GM12878 (cell line): ENCODE data around the gene NT5DC3. TPM values are rescaled to one million over a fixed set of nuclear protein-coding genes. Genes with fewer than 3 reads are reported as not detected.

Experiments
- ATAC-seq: fragments of 200-7000 bp; cut with Tn5 transposase; 3 replicates; pipeline ENCODE4 v1.9.1; 2020; ENCODE audit warnings: mild to moderate bottlenecking, moderate library complexity
- BruUV-seq: library from RNA; stranded (reverse); fragments of 400-500 nt; replicated peaks from 2 replicates; lab custom pipeline; 2021; lab: Mats Ljungman, UMichigan
- CTCF ChIA-PET: fragments of 300-600 bp; sonication (Branson Sonifier 250); formaldehyde crosslinking; extraction: SDS; loops from one replicate; lab custom pipeline; 2021; ENCODE audit warnings: inconsistent platforms; lab: Yijun Ruan, JAX
- POLR2A ChIA-PET: fragments of 350-600 bp; formaldehyde crosslinking; extraction: SDS; loops from one replicate; lab custom pipeline; 2021; ENCODE audit warnings: inconsistent platforms; lab: Charles Lee
- RAD21 ChIA-PET: fragments of 300-600 bp; sonication (Branson Sonifier 250); formaldehyde crosslinking; loops from one replicate; lab custom pipeline; 2023; ENCODE audit warnings: antibody characterized with exemption; ENCODE audit not compliant: unreplicated experiment; lab: Charles Lee
- SMC1A ChIA-PET: fragments of 300-600 bp; sonication (Branson Sonifier 250); formaldehyde crosslinking; loops from one replicate; lab custom pipeline; 2023; ENCODE audit not compliant: unreplicated experiment, uncharacterized antibody; lab: Charles Lee
- DNase-seq: peaks from one replicate; pipeline ENCODE4 v3.0.0-alpha.2; 2011; ENCODE audit warnings: low read depth, low spot score
- FAIRE-seq: peaks from 3 replicates; lab custom pipeline; 2011; peaks lifted over from hg19 to GRCh38; lab: Jason Lieb, UNC
- H2AFZ ChIP-seq: 2 replicates; pipeline ENCODE4 v1.6.0; 2011; ENCODE audit warnings: low read depth, low read length, control low read depth; ENCODE audit not compliant: control insufficient read depth
- H3K27ac ChIP-seq: 2 replicates; pipeline ENCODE4 v1.5.1; 2011; ENCODE audit warnings: control low read depth; ENCODE audit not compliant: control insufficient read depth, insufficient read depth
- H3K27me3 ChIP-seq, 2 experiments: replicated peaks in 1 of 2; 2 replicates each; pipeline versions ENCODE4 v1.6.0 to v1.6.1; 2011; ENCODE audit warnings: low read length in 1 of 2; ENCODE audit not compliant: control insufficient read depth in 2 of 2, insufficient read depth in 2 of 2
- H3K36me3 ChIP-seq, 2 experiments: 2 replicates each; pipeline ENCODE4 v1.5.1; 2011; ENCODE audit warnings: low read length in 1 of 2; ENCODE audit not compliant: control insufficient read depth in 2 of 2, insufficient read depth in 2 of 2
- H3K4me1 ChIP-seq: 2 replicates; pipeline ENCODE4 v1.6.1; 2011; ENCODE audit warnings: mild to moderate bottlenecking, low read length, moderate library complexity, mixed read lengths; ENCODE audit not compliant: control insufficient read depth, insufficient read depth
- H3K4me2 ChIP-seq: 2 replicates; pipeline ENCODE4 v1.6.0; 2011; ENCODE audit warnings: control low read depth; ENCODE audit not compliant: control insufficient read depth, insufficient read depth
- H3K4me3 ChIP-seq: fragments of 200-600 bp; sonication (generic); 2 replicates; pipeline ENCODE4 v1.5.1; 2016
- H3K79me2 ChIP-seq: 2 replicates; pipeline ENCODE4 v1.6.0; 2011; ENCODE audit warnings: low read length; ENCODE audit not compliant: control insufficient read depth, insufficient read depth
- H3K9ac ChIP-seq: 2 replicates; pipeline ENCODE4 v1.8.0; 2011; ENCODE audit warnings: low read length, control low read depth, mixed read lengths; ENCODE audit not compliant: control insufficient read depth, insufficient read depth
- H3K9me3 ChIP-seq: replicated peaks from 3 replicates; pipeline ENCODE4 v1.5.1; 2011; ENCODE audit warnings: mild to moderate bottlenecking, low read length; ENCODE audit not compliant: control insufficient read depth, insufficient read depth
- H4K20me1 ChIP-seq: 2 replicates; pipeline ENCODE4 v1.6.0; 2011; ENCODE audit not compliant: control insufficient read depth, insufficient read depth
- EP300 ChIP-seq, 2 experiments: fragments of 150-350 bp in 1 of 2; IDR thresholded peaks; 2 replicates each; pipeline ENCODE4 v1.6.1; 2011 to 2012; ENCODE audit warnings: low read depth in 2 of 2, low read length in 2 of 2, borderline replicate concordance in 1 of 2, improper control_type of control experiment in 1 of 2, inconsistent platforms in 1 of 2; ENCODE audit not compliant: control insufficient read depth in 1 of 2
- KLF5 ChIP-seq: fragments of 450-650 bp; IDR thresholded peaks from 2 replicates; pipeline ENCODE4 v1.6.1; 2014; ENCODE audit warnings: mild to moderate bottlenecking; ENCODE audit not compliant: partially characterized antibody
- PAX8 ChIP-seq: fragments of 450-650 bp; IDR thresholded peaks from 2 replicates; pipeline ENCODE4 v1.6.1; 2017; ENCODE audit warnings: mild to moderate bottlenecking, moderate library complexity
- TBL1XR1 ChIP-seq: IDR thresholded peaks from 2 replicates; pipeline ENCODE4 v1.6.1; 2012; ENCODE audit warnings: low read depth, low read length, improper control_type of control experiment
- WGBS: methylation state at CpG from one replicate; pipeline ENCODE4 v1.1.6; 2016; ENCODE audit warnings: low lambda C conversion rate; ENCODE audit not compliant: insufficient replicate concordance, insufficient coverage; ENCODE audit errors: missing lambda C conversion rate; 5-methylcytosine and 5-hydroxymethylcytosine counted together
- in situ Hi-C: fragments of 300-500 bp; cut with MboI; formaldehyde crosslinking; loops from 9 replicates; pipeline ENCODE4 v1.14.3; 2018; ENCODE audit warnings: mixed read lengths
- intact Hi-C: fragments of 100-400 bp; cut with micrococcal nuclease; formaldehyde crosslinking; loops from one replicate; pipeline ENCODE4 v1.14.2; 2022; ENCODE audit not compliant: unreplicated experiment
- polyA plus RNA-seq, 11 experiments: library from polyadenylated mRNA; depleted of rRNA in 4 of 11; unstranded in 6 of 11; stranded (reverse) in 5 of 11; fragments of >200 nt; fragmentation: Nextera tagmentation in 4 of 11; fragmentation: Illumina TruSeq in 1 of 11; extraction: Ambion mirVana in 4 of 11; extraction: Trizol in 1 of 11; gene quantifications; 1 replicate in 1 of 11; 2 replicates in 10 of 11; pipeline versions ENCODE4 v1.2.1 to v1.2.3, GENCODE V29; 2011 to 2016; ENCODE audit warnings: inconsistent platforms in 2 of 11, missing spikeins in 2 of 11, low read depth in 1 of 11
- total RNA-seq, 4 experiments: library from RNA; depleted of rRNA in 3 of 4; stranded (reverse); fragments of >200 nt in 3 of 4; fragmentation: Illumina TruSeq in 1 of 4; extraction: Trizol in 1 of 4; gene quantifications; 2 replicates each; pipeline versions ENCODE4 v1.2.1 to v1.2.3, GENCODE V29; 2013 to 2021
- TF ChIP-seq, protein P1 (sequence below): IDR thresholded peaks from 2 replicates; pipeline ENCODE4 v1.6.1; 2011; ENCODE audit warnings: mild to moderate bottlenecking, low read depth, low read length, moderate library complexity; ENCODE audit not compliant: insufficient replicate concordance
- TF ChIP-seq, protein P2 (sequence below): IDR thresholded peaks from 2 replicates; pipeline ENCODE4 v1.6.1; 2012; ENCODE audit warnings: low read depth, low read length, improper control_type of control experiment
- TF ChIP-seq, protein P3 (sequence below): IDR thresholded peaks from 2 replicates; pipeline ENCODE4 v1.6.1; 2012; ENCODE audit warnings: mild to moderate bottlenecking, low read depth, low read length

NT5DC3 gene
- total and polyA plus RNA-seq, 10 of the 15 experiments (the other 5 are each of a cell fraction or from before 2014, with no cell fraction given) = 2.0 to 12.4 (median 5.9) TPM

DNA sequence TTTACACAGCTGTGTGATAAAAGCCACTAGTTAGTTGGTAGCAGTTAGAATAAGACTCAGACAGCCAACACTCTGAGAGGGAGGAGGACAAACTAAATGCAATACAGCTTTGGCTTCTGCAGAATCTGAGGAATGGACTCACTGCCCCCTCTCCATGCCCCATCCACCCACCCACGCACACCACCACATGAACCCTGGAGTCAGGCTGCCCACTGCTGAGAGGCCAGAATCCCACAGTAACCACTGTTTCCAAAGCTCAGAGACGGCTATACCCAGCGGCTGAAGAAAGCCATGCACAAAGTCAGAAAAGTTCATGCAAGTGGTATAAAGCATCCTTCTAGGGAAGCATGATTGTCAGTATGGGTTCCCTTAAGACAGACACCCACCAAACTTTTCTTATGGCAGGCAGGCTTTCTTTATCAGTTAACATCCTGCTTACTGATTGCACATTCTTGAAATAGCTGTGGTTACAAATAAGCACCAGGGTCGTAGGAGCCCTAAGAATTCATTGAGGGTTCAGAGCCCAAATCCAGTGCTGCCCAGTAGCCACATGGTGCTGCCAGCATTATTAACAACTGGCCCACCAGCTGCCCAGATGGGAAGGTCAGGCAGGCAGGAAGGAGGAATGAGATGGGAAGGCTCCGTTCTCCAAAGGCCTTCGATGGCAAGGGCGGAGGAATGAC is 61.5 kb downstream of the NT5DC3 start:
- in situ Hi-C loops = no loop called here
- no peak for FAIRE-seq
- POLR2A ChIA-PET = no interaction called here

More for the DNA sequence above, 61.5 kb downstream of the NT5DC3 start:
- 86% methylated on average over 7 of the region's 7 CpGs for WGBS
- ATAC-seq (no peak), DNase-seq (no peak)
- no peak overlapping the region for H3K4me2 ChIP-seq
- no peaks in the 10 kb centered on the region for H4K20me1 ChIP-seq
- no peak overlapping the region for H2AFZ ChIP-seq
- ChIA-PET RAD21 (no interaction called here), SMC1A (interaction anchor here (0.8 to 1.2 kb wide), 2 partner anchors 9 to 55 kb away, joined by 3 to 4 read pairs; no protein-coding TSS in a partner anchor), CTCF (no interaction called here)
- TF ChIP-seq, protein P1, sequence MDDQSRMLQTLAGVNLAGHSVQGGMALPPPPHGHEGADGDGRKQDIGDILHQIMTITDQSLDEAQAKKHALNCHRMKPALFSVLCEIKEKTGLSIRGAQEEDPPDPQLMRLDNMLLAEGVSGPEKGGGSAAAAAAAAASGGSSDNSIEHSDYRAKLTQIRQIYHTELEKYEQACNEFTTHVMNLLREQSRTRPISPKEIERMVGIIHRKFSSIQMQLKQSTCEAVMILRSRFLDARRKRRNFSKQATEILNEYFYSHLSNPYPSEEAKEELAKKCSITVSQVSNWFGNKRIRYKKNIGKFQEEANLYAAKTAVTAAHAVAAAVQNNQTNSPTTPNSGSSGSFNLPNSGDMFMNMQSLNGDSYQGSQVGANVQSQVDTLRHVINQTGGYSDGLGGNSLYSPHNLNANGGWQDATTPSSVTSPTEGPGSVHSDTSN = no peak
- TF ChIP-seq, protein P2, sequence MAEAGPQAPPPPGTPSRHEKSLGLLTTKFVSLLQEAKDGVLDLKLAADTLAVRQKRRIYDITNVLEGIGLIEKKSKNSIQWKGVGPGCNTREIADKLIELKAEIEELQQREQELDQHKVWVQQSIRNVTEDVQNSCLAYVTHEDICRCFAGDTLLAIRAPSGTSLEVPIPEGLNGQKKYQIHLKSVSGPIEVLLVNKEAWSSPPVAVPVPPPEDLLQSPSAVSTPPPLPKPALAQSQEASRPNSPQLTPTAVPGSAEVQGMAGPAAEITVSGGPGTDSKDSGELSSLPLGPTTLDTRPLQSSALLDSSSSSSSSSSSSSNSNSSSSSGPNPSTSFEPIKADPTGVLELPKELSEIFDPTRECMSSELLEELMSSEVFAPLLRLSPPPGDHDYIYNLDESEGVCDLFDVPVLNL = no peak
- TF ChIP-seq, protein P3, sequence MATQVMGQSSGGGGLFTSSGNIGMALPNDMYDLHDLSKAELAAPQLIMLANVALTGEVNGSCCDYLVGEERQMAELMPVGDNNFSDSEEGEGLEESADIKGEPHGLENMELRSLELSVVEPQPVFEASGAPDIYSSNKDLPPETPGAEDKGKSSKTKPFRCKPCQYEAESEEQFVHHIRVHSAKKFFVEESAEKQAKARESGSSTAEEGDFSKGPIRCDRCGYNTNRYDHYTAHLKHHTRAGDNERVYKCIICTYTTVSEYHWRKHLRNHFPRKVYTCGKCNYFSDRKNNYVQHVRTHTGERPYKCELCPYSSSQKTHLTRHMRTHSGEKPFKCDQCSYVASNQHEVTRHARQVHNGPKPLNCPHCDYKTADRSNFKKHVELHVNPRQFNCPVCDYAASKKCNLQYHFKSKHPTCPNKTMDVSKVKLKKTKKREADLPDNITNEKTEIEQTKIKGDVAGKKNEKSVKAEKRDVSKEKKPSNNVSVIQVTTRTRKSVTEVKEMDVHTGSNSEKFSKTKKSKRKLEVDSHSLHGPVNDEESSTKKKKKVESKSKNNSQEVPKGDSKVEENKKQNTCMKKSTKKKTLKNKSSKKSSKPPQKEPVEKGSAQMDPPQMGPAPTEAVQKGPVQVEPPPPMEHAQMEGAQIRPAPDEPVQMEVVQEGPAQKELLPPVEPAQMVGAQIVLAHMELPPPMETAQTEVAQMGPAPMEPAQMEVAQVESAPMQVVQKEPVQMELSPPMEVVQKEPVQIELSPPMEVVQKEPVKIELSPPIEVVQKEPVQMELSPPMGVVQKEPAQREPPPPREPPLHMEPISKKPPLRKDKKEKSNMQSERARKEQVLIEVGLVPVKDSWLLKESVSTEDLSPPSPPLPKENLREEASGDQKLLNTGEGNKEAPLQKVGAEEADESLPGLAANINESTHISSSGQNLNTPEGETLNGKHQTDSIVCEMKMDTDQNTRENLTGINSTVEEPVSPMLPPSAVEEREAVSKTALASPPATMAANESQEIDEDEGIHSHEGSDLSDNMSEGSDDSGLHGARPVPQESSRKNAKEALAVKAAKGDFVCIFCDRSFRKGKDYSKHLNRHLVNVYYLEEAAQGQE = no peak
- TF ChIP-seq PAX8 = no peak
- no peak for TF ChIP-seq EP300 (IDR thresholded peaks at IDR 0.05; ENCODE audit: borderline replicate concordance in 1 of 2, control insufficient read depth in 1 of 2, low read depth in 2 of 2, low read length in 2 of 2)
- TF ChIP-seq TBL1XR1 = no peak
- TF ChIP-seq KLF5 = no peak
- no TSS peak for BruUV-seq
- H3K4me3 ChIP-seq = no peak overlapping the region
- no peak overlapping the region for H3K9ac ChIP-seq
- H3K27ac ChIP-seq = no peak overlapping the region
- no peaks in the 10 kb centered on the region for H3K79me2 ChIP-seq
- no peaks in the 10 kb centered on the region for H3K9me3 ChIP-seq
- peaks cover 3 to 14% of the 10 kb centered on the region in 2 experiments; a peak in 2 of 4 replicates for H3K36me3 ChIP-seq
- no peaks in the 10 kb centered on the region for H3K4me1 ChIP-seq
- intact Hi-C loops = no loop called here
- no peaks in the 10 kb centered on the region for H3K27me3 ChIP-seq
